ENCODE data around the gene NPSR1.
"Not testable (repeated sequence)": the region's sequence is repeated elsewhere in the genome, so short reads cannot be mapped to it uniquely, and the experiment has no call there.

NPSR1 gene

GRCh38 chr7:34875481-34875880 is 217.5 kb downstream of the NPSR1 start:
- no peak for DNase-seq (ENCODE audit: low read depth)
- H3K4me3 ChIP-seq (ENCODE audit: low read length) = no peak overlapping the region
- TF ChIP-seq, protein P1, sequence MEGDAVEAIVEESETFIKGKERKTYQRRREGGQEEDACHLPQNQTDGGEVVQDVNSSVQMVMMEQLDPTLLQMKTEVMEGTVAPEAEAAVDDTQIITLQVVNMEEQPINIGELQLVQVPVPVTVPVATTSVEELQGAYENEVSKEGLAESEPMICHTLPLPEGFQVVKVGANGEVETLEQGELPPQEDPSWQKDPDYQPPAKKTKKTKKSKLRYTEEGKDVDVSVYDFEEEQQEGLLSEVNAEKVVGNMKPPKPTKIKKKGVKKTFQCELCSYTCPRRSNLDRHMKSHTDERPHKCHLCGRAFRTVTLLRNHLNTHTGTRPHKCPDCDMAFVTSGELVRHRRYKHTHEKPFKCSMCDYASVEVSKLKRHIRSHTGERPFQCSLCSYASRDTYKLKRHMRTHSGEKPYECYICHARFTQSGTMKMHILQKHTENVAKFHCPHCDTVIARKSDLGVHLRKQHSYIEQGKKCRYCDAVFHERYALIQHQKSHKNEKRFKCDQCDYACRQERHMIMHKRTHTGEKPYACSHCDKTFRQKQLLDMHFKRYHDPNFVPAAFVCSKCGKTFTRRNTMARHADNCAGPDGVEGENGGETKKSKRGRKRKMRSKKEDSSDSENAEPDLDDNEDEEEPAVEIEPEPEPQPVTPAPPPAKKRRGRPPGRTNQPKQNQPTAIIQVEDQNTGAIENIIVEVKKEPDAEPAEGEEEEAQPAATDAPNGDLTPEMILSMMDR (conservative IDR thresholded peaks at IDR 0.05; ENCODE audit: low read depth, low read length) = no peak

GRCh38 chr7:34878944-34879735 is 221.1 kb downstream of the NPSR1 start:
- DNase-seq (ENCODE audit: low read depth); H3K4me3 ChIP-seq (ENCODE audit: low read length): not testable (repeated sequence)

DNA sequence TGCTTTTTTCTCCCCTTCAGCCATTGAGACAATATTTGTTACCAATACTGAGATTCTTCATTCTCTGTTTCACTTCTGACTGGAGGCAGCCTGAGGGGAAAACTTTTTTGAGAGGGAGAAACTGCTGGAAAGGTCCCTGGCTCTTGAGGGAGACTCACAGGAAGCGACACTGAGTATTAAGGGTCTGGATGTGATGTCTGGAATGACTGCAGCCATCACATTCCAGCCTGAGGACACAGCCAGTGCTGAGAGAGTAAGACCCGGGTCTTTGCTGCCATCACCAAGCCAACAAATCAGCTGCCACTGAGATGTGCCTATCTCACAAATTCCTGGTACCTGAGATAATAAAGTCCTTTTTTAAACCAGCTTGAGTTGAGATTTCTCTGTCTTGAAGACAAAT is 221.9 kb downstream of the NPSR1 start:
- DNase-seq (ENCODE audit: low read depth) = no peak

DNA sequence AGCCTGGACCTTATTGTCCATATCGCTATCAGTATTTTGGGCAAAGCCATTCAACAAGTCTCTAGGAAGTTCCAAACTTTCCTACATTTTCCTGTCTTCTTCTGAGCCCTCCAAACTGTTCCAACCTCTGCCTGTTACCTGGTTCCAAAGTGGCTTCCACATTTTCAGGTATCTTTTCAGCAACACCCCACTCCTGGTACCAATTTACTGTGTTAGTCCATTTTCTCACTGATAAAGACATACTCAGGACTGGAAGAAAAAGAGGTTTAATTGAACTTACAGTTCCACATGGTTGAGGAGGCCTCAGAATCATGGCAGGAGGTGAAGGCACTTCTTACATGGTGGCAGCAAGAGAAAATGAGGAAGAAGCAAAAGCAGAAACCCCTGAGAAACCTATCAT is 225.8 kb downstream of the NPSR1 start:
- H3K4me3 ChIP-seq (ENCODE audit: low read length); DNase-seq (ENCODE audit: low read depth): not testable (repeated sequence)

More for the DNA sequence above, 221.9 kb downstream of the NPSR1 start:
- no peak overlapping the region for H3K4me3 ChIP-seq (ENCODE audit: low read length)
- TF ChIP-seq, protein P1 (conservative IDR thresholded peaks at IDR 0.05; ENCODE audit: low read depth, low read length) = no peak

DNA sequence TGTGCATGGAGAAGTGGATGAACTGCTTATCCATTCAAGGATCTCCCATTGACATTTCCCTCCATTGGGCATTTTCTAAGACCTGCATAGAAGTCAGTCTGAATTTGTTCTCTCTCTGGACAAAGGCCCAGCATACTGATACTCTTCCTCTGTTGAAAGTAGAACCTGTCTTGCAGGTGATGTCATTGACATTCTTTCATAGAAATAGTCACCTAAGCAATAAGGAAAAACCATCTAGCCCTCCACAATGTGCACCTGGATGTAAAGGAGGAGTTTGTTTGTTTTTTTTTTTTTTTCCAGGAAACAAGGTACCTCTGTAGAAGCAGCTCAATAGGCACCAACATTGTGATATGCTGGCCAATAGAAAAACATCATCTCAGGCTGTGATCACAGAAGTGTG is 228.8 kb downstream of the NPSR1 start:
- TF ChIP-seq, protein P1 (conservative IDR thresholded peaks at IDR 0.05; ENCODE audit: low read depth, low read length) = no peak
- no peak for DNase-seq (ENCODE audit: low read depth)

DNA sequence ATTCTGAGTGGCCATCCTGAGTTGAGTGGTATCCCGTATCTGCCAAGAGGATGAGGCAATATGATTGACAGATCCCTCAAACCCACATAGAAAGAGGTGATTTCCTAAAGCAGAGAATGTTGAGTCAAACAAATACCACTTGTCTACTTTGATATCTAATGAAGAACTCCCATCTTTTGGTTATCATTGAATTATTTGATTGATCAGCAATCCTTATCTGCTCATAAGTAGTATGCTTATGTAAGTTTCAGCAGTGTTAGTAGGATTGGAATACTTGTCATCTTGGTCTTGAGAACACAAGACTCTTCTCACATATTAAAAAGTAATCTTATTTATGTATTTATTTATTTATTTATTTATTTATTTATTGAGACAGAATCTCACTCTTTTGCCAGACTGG is 231.9 kb downstream of the NPSR1 start:
- no peak for DNase-seq (ENCODE audit: low read depth)
- TF ChIP-seq, protein P1 (conservative IDR thresholded peaks at IDR 0.05; ENCODE audit: low read depth, low read length) = no peak
- H3K4me3 ChIP-seq (ENCODE audit: low read length) = no peak overlapping the region

More for the DNA sequence above, 228.8 kb downstream of the NPSR1 start:
- no peak overlapping the region for H3K4me3 ChIP-seq (ENCODE audit: low read length)

GRCh38 chr7:34895202-34895601 is 237.2 kb downstream of the NPSR1 start:
- TF ChIP-seq, protein P1 (conservative IDR thresholded peaks at IDR 0.05; ENCODE audit: low read depth, low read length) = no peak
- no peak for DNase-seq (ENCODE audit: low read depth)
- H3K4me3 ChIP-seq (ENCODE audit: low read length) = no peak overlapping the region

Measured in retinal pigment epithelial cell (primary cell).